ENCODE measurements around the gene HEYL. TPM values are rescaled to one million over a fixed set of nuclear protein-coding genes. Genes with fewer than 3 reads are reported as not detected.

HEYL gene
- total RNA-seq, 4 donors from 2014 or later, result 9.3 to 17.0 (median 11.5) TPM

DNA sequence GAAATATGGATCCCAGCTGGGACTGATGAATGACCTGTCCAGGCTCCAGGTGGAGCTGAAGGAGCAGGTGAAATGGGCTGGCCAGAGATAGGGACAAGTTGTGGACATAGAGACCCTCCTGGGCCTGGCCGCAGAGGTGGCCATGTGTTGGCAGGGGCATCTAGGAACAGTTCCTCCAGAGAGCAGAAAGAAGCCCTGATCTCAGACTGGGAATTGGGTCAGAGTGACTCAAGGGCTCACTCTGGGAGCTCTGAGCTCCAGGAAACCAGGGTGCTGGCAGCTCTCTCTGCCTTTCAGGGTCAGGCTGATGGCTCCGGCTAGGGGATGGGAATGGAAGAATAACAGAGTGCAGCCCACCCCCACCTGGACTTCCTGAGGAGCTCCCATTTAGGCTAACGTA is 29.5 kb upstream of the HEYL start:
- H3K4me3 ChIP-seq (replicated peaks in 1 of 3), result no peak overlapping the region
- no peaks in the 10 kb centered on the region for H3K9me3 ChIP-seq
- H3K4me1 ChIP-seq, result peaks cover 13 to 15% of the 10 kb centered on the region in 2 donors
- no peak for TF ChIP-seq POLR2A (IDR thresholded peaks at IDR 0.05)
- TF ChIP-seq, protein P1, sequence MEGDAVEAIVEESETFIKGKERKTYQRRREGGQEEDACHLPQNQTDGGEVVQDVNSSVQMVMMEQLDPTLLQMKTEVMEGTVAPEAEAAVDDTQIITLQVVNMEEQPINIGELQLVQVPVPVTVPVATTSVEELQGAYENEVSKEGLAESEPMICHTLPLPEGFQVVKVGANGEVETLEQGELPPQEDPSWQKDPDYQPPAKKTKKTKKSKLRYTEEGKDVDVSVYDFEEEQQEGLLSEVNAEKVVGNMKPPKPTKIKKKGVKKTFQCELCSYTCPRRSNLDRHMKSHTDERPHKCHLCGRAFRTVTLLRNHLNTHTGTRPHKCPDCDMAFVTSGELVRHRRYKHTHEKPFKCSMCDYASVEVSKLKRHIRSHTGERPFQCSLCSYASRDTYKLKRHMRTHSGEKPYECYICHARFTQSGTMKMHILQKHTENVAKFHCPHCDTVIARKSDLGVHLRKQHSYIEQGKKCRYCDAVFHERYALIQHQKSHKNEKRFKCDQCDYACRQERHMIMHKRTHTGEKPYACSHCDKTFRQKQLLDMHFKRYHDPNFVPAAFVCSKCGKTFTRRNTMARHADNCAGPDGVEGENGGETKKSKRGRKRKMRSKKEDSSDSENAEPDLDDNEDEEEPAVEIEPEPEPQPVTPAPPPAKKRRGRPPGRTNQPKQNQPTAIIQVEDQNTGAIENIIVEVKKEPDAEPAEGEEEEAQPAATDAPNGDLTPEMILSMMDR (IDR thresholded peaks at IDR 0.05), result no peak
- no peaks in the 10 kb centered on the region for H3K27me3 ChIP-seq
- DNase-seq, result no peak
- 92 to 93% methylated on average over 3 of the region's 3 CpGs for WGBS, 2 donors
- no peaks in the 10 kb centered on the region for H3K36me3 ChIP-seq
- intact Hi-C loops (cut with DNase I), result no loop called here
- no peak overlapping the region for H3K27ac ChIP-seq

DNA sequence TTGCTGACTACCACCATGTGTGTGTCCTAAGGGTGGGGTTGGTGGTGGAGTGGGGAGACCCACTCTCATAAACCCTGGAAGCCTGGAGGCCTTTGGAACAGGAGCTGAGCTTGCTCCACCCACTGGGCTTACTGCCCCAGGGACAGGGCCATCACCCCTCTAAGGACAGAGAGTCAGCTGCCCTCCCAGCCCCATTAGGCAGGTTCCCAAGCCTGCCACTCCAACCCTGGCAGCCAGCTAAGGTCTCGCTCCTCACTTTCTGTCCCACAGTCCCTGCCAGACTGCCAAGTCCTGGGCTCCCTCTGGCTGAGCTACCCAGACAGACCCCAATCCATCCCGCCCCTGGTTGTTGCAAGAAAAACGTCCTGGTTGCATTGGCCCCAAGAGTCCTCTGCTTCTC is 28.7 kb upstream of the HEYL start:
- Histone ChIP-seq H3K36me3 (no peaks in the 10 kb centered on the region), H3K4me3 (replicated peaks in 1 of 3) (no peak overlapping the region), H3K9me3 (no peaks in the 10 kb centered on the region), H3K4me1 (peaks cover 13 to 15% of the 10 kb centered on the region in 2 donors), H3K27me3 (no peaks in the 10 kb centered on the region), H3K27ac (no peak overlapping the region)
- intact Hi-C loops (cut with DNase I), result no loop called here
- 86 to 88% methylated on average over 3 of the region's 3 CpGs for WGBS, 2 donors
- DNase-seq, result no peak
- TF ChIP-seq, protein P1 (IDR thresholded peaks at IDR 0.05), result no peak
- TF ChIP-seq POLR2A (IDR thresholded peaks at IDR 0.05), result no peak

DNA sequence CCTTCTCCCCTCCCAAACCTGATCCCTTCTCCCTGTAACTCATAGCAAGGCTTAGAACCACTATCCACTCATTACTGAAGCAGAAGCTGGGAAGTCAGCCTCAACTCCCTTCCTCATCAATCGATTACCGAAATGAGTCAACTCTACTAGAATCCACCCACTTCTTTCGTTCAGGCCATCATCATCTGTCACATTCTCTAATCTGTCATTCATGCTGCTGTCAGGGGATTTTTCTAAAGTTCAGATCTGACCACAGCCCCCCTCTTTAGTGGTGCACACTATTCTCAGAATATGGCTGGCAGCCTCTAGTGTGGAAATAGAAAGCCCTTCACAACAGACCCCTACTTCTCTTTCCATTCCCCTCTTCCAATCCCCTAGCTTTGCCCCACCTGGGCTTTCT is 27.3 kb upstream of the HEYL start:
- intact Hi-C loops (cut with DNase I), result no loop called here
- Histone ChIP-seq H3K27me3 (no peaks in the 10 kb centered on the region), H3K36me3 (no peaks in the 10 kb centered on the region), H3K27ac (no peak overlapping the region), H3K4me1 (peaks cover 7 to 8% of the 10 kb centered on the region in 2 donors), H3K9me3 (no peaks in the 10 kb centered on the region), H3K4me3 (replicated peaks in 1 of 3) (no peak overlapping the region)
- TF ChIP-seq, protein P1 (IDR thresholded peaks at IDR 0.05), result no peak
- no peak for TF ChIP-seq POLR2A (IDR thresholded peaks at IDR 0.05)
- 90 to 91% methylated on average over 3 of the region's 3 CpGs for WGBS, 2 donors
- DNase-seq, result no peak

DNA sequence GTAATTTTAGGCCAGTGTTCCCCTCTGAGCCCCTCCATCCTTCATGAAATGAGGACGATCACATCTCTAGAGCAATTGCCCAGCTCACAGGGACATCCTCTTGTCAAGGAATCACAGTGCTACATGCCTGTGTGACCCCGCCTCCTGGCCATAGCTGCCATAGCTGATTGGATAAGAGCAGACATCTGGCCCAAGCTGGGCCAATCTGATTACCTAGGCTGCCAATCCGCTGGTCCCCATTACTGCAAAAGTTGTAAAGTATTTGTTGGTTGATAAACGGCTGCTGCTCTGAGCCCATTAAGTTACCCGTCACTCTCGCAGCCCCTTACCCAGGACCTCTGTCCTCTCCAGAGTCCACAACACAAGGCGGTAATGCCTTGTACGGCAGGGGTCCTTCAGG is 24.1 kb upstream of the HEYL start:
- no peak for TF ChIP-seq POLR2A (IDR thresholded peaks at IDR 0.05)
- TF ChIP-seq, protein P1 (IDR thresholded peaks at IDR 0.05), result no peak
- no peaks in the 10 kb centered on the region for H3K4me1 ChIP-seq
- H3K4me3 ChIP-seq (replicated peaks in 1 of 3), result no peak overlapping the region
- no peaks in the 10 kb centered on the region for H3K27me3 ChIP-seq
- no peaks in the 10 kb centered on the region for H3K36me3 ChIP-seq
- H3K9me3 ChIP-seq, result no peaks in the 10 kb centered on the region
- no peak for DNase-seq
- WGBS, 2 donors, result 82 to 95% methylated on average over 7 to 8 of the region's 8 CpGs
- intact Hi-C loops (cut with DNase I), result no loop called here
- H3K27ac ChIP-seq, result no peak overlapping the region

DNA sequence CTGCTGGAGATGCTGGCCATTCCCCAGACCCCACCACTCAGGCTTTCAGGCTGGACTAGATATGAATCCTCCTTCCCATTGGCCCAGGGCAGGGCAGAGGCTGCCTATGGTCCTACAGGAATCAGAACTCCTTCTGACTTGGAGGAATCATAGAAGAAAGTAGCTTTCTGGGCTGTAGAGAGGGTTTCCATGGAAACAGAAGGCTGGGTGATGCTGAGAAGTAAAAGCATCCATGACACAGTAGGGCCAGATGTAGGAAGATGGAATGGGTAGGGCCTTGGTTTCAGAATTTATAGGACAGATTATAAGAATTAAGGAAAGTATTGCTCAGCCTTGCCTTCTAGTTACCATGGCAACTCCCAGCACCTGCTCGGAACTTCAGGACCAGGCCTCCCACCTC is 23.4 kb upstream of the HEYL start:
- Histone ChIP-seq H3K4me3 (replicated peaks in 1 of 3) (no peak overlapping the region), H3K36me3 (no peaks in the 10 kb centered on the region), H3K27me3 (no peaks in the 10 kb centered on the region), H3K4me1 (no peaks in the 10 kb centered on the region), H3K9me3 (no peaks in the 10 kb centered on the region), H3K27ac (no peak overlapping the region)
- 90 to 95% methylated on average over 1 of the region's 1 CpG for WGBS, 2 donors
- no peak for DNase-seq
- intact Hi-C loops (cut with DNase I), result no loop called here
- no peak for TF ChIP-seq POLR2A (IDR thresholded peaks at IDR 0.05)
- TF ChIP-seq, protein P1 (IDR thresholded peaks at IDR 0.05), result no peak

Data from thyroid gland (tissue), 4 donors.